HCT116 (cell line): ENCODE results near the gene ITGB6.

Experiments used
- CEBPB ChIP-seq: IDR thresholded peaks from 2 replicates; pipeline ENCODE4 v1.6.1; 2012; ENCODE audit warnings: low read depth
- EZH2 ChIP-seq: fragments of 200-600 bp; sonication (generic); IDR thresholded peaks from 2 replicates; pipeline ENCODE4 v1.6.1; 2017; ENCODE audit warnings: antibody characterized with exemption, mixed run types
- EZH2phosphoT487 ChIP-seq: fragments of 200-600 bp; IDR thresholded peaks from 2 replicates; pipeline ENCODE4 v1.6.1; 2018; ENCODE audit warnings: antibody characterized with exemption, borderline replicate concordance
- POLR2A ChIP-seq: IDR thresholded peaks from 2 replicates; pipeline ENCODE4 v1.7.0; 2011; ENCODE audit warnings: borderline replicate concordance; ENCODE audit not compliant: insufficient read depth, insufficient read length; ENCODE audit errors: extremely low read depth
- POLR2AphosphoS5 ChIP-seq: IDR thresholded peaks from 2 replicates; pipeline ENCODE4 v1.6.1; 2011; ENCODE audit warnings: mild to moderate bottlenecking, low read depth, low read length, moderate library complexity
- RAD21 ChIP-seq: IDR thresholded peaks from 2 replicates; pipeline ENCODE4 v1.6.1; 2012; ENCODE audit warnings: low read depth, mild to moderate bottlenecking
- SP1 ChIP-seq: IDR thresholded peaks from 2 replicates; pipeline ENCODE4 v1.6.1; 2012; ENCODE audit warnings: low read depth
- YY1 ChIP-seq: IDR thresholded peaks from 2 replicates; pipeline ENCODE4 v1.6.1; 2011; ENCODE audit warnings: low read length, low read depth, moderate library complexity, mild to moderate bottlenecking; ENCODE audit not compliant: insufficient replicate concordance; ENCODE audit errors: extremely low read depth
- TF ChIP-seq, protein P1 (sequence below), 3 experiments: fragments of 200-600 bp in 1 of 3; sonication (generic) in 1 of 3; IDR thresholded peaks in 2 of 3; conservative IDR thresholded peaks in 1 of 3; 2 replicates each; pipeline ENCODE4 v1.5.1; 2012 to 2017; ENCODE audit warnings: low read depth in 2 of 3, low read length in 2 of 3, antibody characterized with exemption in 1 of 3, borderline replicate concordance in 1 of 3, control low read depth in 1 of 3, mild to moderate bottlenecking in 1 of 3, mixed read lengths in 1 of 3, mixed run types in 1 of 3, moderate library complexity in 1 of 3; ENCODE audit not compliant: insufficient read depth in 1 of 3
- TF ChIP-seq, protein P2 (sequence below): IDR thresholded peaks from 2 replicates; pipeline ENCODE4 v1.6.1; 2012; ENCODE audit warnings: low read depth
- TF ChIP-seq, protein P3 (sequence below): IDR thresholded peaks from 2 replicates; pipeline ENCODE4 v1.6.1; 2012

DNA sequence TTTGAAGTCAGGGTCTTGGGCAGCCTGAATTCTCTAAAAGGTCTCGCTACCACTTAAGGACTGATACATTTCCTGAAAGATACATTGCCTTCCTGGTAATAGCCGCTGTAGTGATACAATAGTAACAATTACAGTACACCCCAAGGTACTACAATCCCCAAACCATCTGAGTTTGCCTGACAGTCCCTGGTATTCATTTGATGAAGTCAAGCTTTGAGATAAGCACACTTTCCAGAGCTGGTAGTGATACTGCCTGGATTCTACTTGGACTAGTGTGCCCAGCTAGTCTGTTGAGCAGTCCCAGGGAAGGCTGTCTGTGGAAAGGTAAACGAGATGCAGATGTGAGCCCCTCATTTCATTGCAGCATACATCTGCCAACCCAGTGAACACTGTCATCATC, 24.4 kb upstream of the ITGB6 start:
- TF ChIP-seq POLR2A (no peak), RAD21 (no peak), EZH2 (no peak), POLR2AphosphoS5 (no peak), CEBPB (no peak), YY1 (no peak), EZH2phosphoT487 (no peak), SP1 (no peak)
- TF ChIP-seq, protein P1, sequence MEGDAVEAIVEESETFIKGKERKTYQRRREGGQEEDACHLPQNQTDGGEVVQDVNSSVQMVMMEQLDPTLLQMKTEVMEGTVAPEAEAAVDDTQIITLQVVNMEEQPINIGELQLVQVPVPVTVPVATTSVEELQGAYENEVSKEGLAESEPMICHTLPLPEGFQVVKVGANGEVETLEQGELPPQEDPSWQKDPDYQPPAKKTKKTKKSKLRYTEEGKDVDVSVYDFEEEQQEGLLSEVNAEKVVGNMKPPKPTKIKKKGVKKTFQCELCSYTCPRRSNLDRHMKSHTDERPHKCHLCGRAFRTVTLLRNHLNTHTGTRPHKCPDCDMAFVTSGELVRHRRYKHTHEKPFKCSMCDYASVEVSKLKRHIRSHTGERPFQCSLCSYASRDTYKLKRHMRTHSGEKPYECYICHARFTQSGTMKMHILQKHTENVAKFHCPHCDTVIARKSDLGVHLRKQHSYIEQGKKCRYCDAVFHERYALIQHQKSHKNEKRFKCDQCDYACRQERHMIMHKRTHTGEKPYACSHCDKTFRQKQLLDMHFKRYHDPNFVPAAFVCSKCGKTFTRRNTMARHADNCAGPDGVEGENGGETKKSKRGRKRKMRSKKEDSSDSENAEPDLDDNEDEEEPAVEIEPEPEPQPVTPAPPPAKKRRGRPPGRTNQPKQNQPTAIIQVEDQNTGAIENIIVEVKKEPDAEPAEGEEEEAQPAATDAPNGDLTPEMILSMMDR (IDR thresholded peaks at IDR 0.05 in 2 of 3, conservative IDR thresholded peaks at IDR 0.05 in 1 of 3; ENCODE audit: borderline replicate concordance in 1 of 3, insufficient read depth in 1 of 3, low read depth in 2 of 3, low read length in 2 of 3): no peak
- TF ChIP-seq, protein P2, sequence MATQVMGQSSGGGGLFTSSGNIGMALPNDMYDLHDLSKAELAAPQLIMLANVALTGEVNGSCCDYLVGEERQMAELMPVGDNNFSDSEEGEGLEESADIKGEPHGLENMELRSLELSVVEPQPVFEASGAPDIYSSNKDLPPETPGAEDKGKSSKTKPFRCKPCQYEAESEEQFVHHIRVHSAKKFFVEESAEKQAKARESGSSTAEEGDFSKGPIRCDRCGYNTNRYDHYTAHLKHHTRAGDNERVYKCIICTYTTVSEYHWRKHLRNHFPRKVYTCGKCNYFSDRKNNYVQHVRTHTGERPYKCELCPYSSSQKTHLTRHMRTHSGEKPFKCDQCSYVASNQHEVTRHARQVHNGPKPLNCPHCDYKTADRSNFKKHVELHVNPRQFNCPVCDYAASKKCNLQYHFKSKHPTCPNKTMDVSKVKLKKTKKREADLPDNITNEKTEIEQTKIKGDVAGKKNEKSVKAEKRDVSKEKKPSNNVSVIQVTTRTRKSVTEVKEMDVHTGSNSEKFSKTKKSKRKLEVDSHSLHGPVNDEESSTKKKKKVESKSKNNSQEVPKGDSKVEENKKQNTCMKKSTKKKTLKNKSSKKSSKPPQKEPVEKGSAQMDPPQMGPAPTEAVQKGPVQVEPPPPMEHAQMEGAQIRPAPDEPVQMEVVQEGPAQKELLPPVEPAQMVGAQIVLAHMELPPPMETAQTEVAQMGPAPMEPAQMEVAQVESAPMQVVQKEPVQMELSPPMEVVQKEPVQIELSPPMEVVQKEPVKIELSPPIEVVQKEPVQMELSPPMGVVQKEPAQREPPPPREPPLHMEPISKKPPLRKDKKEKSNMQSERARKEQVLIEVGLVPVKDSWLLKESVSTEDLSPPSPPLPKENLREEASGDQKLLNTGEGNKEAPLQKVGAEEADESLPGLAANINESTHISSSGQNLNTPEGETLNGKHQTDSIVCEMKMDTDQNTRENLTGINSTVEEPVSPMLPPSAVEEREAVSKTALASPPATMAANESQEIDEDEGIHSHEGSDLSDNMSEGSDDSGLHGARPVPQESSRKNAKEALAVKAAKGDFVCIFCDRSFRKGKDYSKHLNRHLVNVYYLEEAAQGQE: no peak
- TF ChIP-seq, protein P3, sequence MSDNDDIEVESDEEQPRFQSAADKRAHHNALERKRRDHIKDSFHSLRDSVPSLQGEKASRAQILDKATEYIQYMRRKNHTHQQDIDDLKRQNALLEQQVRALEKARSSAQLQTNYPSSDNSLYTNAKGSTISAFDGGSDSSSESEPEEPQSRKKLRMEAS: no peak
